H9 (cell line): Measurements from ENCODE around the gene DPM2. TPM values are rescaled to one million over a fixed set of nuclear protein-coding genes. Genes with fewer than 3 reads are reported as not detected.

Experiments
- DNase-seq: peaks from one replicate; pipeline ENCODE4 v3.0.0-alpha.2; 2017
- H2AFZ ChIP-seq: one replicate; pipeline ENCODE4 v1.6.1; 2013; ENCODE audit warnings: mild to moderate bottlenecking, low read length, control low read depth, moderate library complexity
- H2AK5ac ChIP-seq: 2 replicates; pipeline ENCODE4 v1.6.1; 2013; ENCODE audit warnings: low read length, control low read depth, mixed read lengths; ENCODE audit not compliant: insufficient read length
- H2BK120ac ChIP-seq: one replicate; pipeline ENCODE4 v1.6.1; 2013; ENCODE audit warnings: low read depth, mild to moderate bottlenecking, low read length, control low read depth, inconsistent platforms; ENCODE audit not compliant: poor library complexity, severe bottlenecking
- H2BK12ac ChIP-seq: 2 replicates; pipeline ENCODE4 v1.6.1; 2013; ENCODE audit warnings: low read length, control low read depth, mixed read lengths, low read depth; ENCODE audit not compliant: insufficient read length
- H2BK15ac ChIP-seq: 2 replicates; pipeline ENCODE4 v1.6.1; 2013; ENCODE audit warnings: low read depth, low read length, control low read depth
- H2BK20ac ChIP-seq: one replicate; pipeline ENCODE4 v1.6.1; 2013; ENCODE audit warnings: low read depth, mild to moderate bottlenecking, low read length, control low read depth, inconsistent platforms; ENCODE audit not compliant: poor library complexity, severe bottlenecking
- H2BK5ac ChIP-seq: 2 replicates; pipeline ENCODE4 v1.6.1; 2013; ENCODE audit warnings: low read length, control low read depth, mixed read lengths; ENCODE audit not compliant: insufficient read length
- H3K14ac ChIP-seq: 2 replicates; pipeline ENCODE4 v1.6.1; 2013; ENCODE audit warnings: low read length, control low read depth; ENCODE audit not compliant: insufficient read depth
- H3K18ac ChIP-seq: 2 replicates; pipeline ENCODE4 v1.6.1; 2013; ENCODE audit warnings: low read depth, mild to moderate bottlenecking, mixed read lengths, low read length, control low read depth; ENCODE audit not compliant: insufficient read length
- H3K23ac ChIP-seq: 2 replicates; pipeline ENCODE4 v1.6.1; 2013; ENCODE audit warnings: low read length, control low read depth, mixed read lengths, low read depth; ENCODE audit not compliant: insufficient read length
- H3K23me2 ChIP-seq: 2 replicates; pipeline ENCODE4 v1.6.1; 2013; ENCODE audit warnings: low read depth, mild to moderate bottlenecking, mixed read lengths, low read length, control low read depth; ENCODE audit not compliant: insufficient read length, poor library complexity, severe bottlenecking
- H3K27ac ChIP-seq: 2 replicates; pipeline ENCODE4 v1.5.1; 2013; ENCODE audit warnings: low read length, control low read depth, mixed read lengths, low read depth; ENCODE audit not compliant: insufficient read length
- H3K27me3 ChIP-seq: 2 replicates; pipeline ENCODE4 v1.6.1; 2013; ENCODE audit warnings: low read length, control low read depth, inconsistent platforms; ENCODE audit not compliant: insufficient read depth
- H3K4ac ChIP-seq: 2 replicates; pipeline ENCODE4 v1.6.1; 2013; ENCODE audit warnings: low read depth, mild to moderate bottlenecking, control low read depth, inconsistent platforms, low read length, moderate library complexity
- H3K4me1 ChIP-seq: 2 replicates; pipeline ENCODE4 v1.6.1; 2013; ENCODE audit warnings: low read length, control low read depth, inconsistent platforms; ENCODE audit not compliant: insufficient read depth
- H3K4me2 ChIP-seq: 2 replicates; pipeline ENCODE4 v1.6.1; 2013; ENCODE audit warnings: low read length, control low read depth, mixed read lengths; ENCODE audit not compliant: insufficient read length, insufficient read depth
- H3K56ac ChIP-seq: 2 replicates; pipeline ENCODE4 v1.6.1; 2013; ENCODE audit warnings: low read depth, mild to moderate bottlenecking, mixed read lengths, low read length, control low read depth; ENCODE audit not compliant: insufficient read length
- H3K79me1 ChIP-seq: 2 replicates; pipeline ENCODE4 v1.6.1; 2013; ENCODE audit warnings: low read depth, mild to moderate bottlenecking, moderate library complexity, low read length, control low read depth, inconsistent platforms; ENCODE audit not compliant: insufficient read depth, poor library complexity, severe bottlenecking
- H3K79me2 ChIP-seq: 2 replicates; pipeline ENCODE4 v1.6.1; 2013; ENCODE audit warnings: low read length, control low read depth, inconsistent platforms; ENCODE audit not compliant: insufficient read depth
- H3K9ac ChIP-seq: 2 replicates; pipeline ENCODE4 v1.6.1; 2013; ENCODE audit warnings: low read length, control low read depth, mixed read lengths; ENCODE audit not compliant: insufficient read length; ENCODE audit errors: extremely low read depth
- H3K9me3 ChIP-seq: one replicate; pipeline ENCODE4 v1.6.1; 2013; ENCODE audit warnings: low read depth, low read length, inconsistent platforms; ENCODE audit not compliant: control insufficient read depth
- H3T11ph ChIP-seq: one replicate; pipeline ENCODE4 v1.6.1; 2013; ENCODE audit warnings: mild to moderate bottlenecking, low read length, control low read depth, inconsistent platforms
- H4K20me1 ChIP-seq: one replicate; pipeline ENCODE4 v1.6.1; 2013; ENCODE audit not compliant: control insufficient read depth, insufficient read length, insufficient read depth
- H4K5ac ChIP-seq: 2 replicates; pipeline ENCODE4 v1.6.1; 2013; ENCODE audit warnings: low read depth, mild to moderate bottlenecking, mixed read lengths, low read length, control low read depth; ENCODE audit not compliant: insufficient read length
- H4K8ac ChIP-seq: replicated peaks from 2 replicates; pipeline ENCODE4 v1.6.1; 2013; ENCODE audit warnings: low read length, control low read depth, mixed read lengths, low read depth; ENCODE audit not compliant: insufficient read length
- H4K91ac ChIP-seq: 2 replicates; pipeline ENCODE4 v1.6.1; 2013; ENCODE audit warnings: low read depth, mild to moderate bottlenecking, moderate library complexity, mixed read lengths, low read length, control low read depth; ENCODE audit not compliant: insufficient read length
- H3K27ac Mint-ChIP-seq, 3 experiments: 2 replicates in 2 of 3; 3 replicates in 1 of 3; pipeline ENCODE4 v1.8.0; 2020 to 2021; ENCODE audit warnings: mixed read lengths in 3 of 3, mild to moderate bottlenecking in 1 of 3, moderate library complexity in 1 of 3
- H3K27me3 Mint-ChIP-seq: 2 replicates; pipeline ENCODE4 v1.8.0; 2021; ENCODE audit warnings: low read depth, mild to moderate bottlenecking, moderate library complexity, mixed read lengths
- H3K36me3 Mint-ChIP-seq, 3 experiments: 2 replicates in 2 of 3; 3 replicates in 1 of 3; pipeline ENCODE4 v1.8.0; 2020 to 2021; ENCODE audit warnings: low read depth in 3 of 3, mixed read lengths in 3 of 3; ENCODE audit not compliant: insufficient read depth in 1 of 3
- H3K4me1 Mint-ChIP-seq, 2 experiments: 2 replicates each; pipeline ENCODE4 v1.8.0; 2020; ENCODE audit warnings: mixed read lengths in 2 of 2
- H3K4me3 Mint-ChIP-seq, 2 experiments: 2 replicates in 1 of 2; 3 replicates in 1 of 2; pipeline ENCODE4 v1.8.0; 2020 to 2021; ENCODE audit warnings: mild to moderate bottlenecking in 2 of 2, mixed read lengths in 2 of 2, moderate library complexity in 1 of 2
- H3K9me3 Mint-ChIP-seq, 2 experiments: 2 replicates in 1 of 2; 3 replicates in 1 of 2; pipeline ENCODE4 v1.8.0; 2020; ENCODE audit warnings: mild to moderate bottlenecking in 2 of 2, mixed read lengths in 2 of 2, moderate library complexity in 1 of 2
- CTCF ChIP-seq: fragments of 200-600 bp; sonication (generic); conservative IDR thresholded peaks from 3 replicates; pipeline ENCODE4 v1.8.0; 2021; ENCODE audit warnings: antibody characterized with exemption, mild to moderate bottlenecking
- WGBS: extraction: QIAGEN DNeasy Blood & Tissue Kit; methylation state at CpG from one replicate; pipeline ENCODE4 v1.1.7; 2013; ENCODE audit warnings: missing lambda C conversion rate, low lambda C conversion rate, mixed read lengths; ENCODE audit not compliant: insufficient read length; ENCODE audit errors: extremely low coverage; 5-methylcytosine and 5-hydroxymethylcytosine counted together
- total RNA-seq: library from RNA; stranded (reverse); gene quantifications from 2 replicates; pipeline ENCODE4 v1.2.1, GENCODE V29; 2021

The DPM2 gene
- total RNA-seq, 1 experiment from 2014 or later = 46.1 TPM

GRCh38 chr9:127976498-127976897 is 38.8 kb upstream of the DPM2 start:
- Mint-ChIP-seq H3K9me3 (no peaks in the 10 kb centered on the region; a peak in 1 of 5 replicates), H3K4me3 (no peak overlapping the region; a peak in 2 of 5 replicates), H3K36me3 (peaks cover 0 to 8% (median 0%) of the 10 kb centered on the region in 3 experiments; a peak in 1 of 7 replicates), H3K4me1 (peaks cover 57 to 65% of the 10 kb centered on the region in 2 experiments), H3K27me3 (no peaks in the 10 kb centered on the region; the same call in 1 of the 2 replicates), H3K27ac (no peak overlapping the region)
- Histone ChIP-seq H3K4ac (no peak overlapping the region), H3K27me3 (no peaks in the 10 kb centered on the region), H3K18ac (no peak overlapping the region), H4K91ac (no peak overlapping the region), H2BK20ac (no peak overlapping the region), H3K23me2 (peaks cover 19% of the 10 kb centered on the region), H3K23ac (no peak overlapping the region), H3K4me1 (peaks cover 11% of the 10 kb centered on the region), H2BK15ac (no peak overlapping the region), H3K27ac (no peak overlapping the region), H2BK120ac (no peak overlapping the region), H3K79me2 (peaks cover 50% of the 10 kb centered on the region; the same call in 1 of the 2 replicates), H3K79me1 (peaks cover 9% of the 10 kb centered on the region), H2AFZ (no peak overlapping the region), H4K5ac (no peak overlapping the region), H3K14ac (0 out of 2 replicates have a peak overlapping the region, but pooled peaks have one; percentile 9), H2BK12ac (no peak overlapping the region), H3K4me2 (no peak overlapping the region), H3K56ac (no peak overlapping the region), H2AK5ac (no peak overlapping the region), H3K9ac (no peak overlapping the region), H3T11ph (no peak overlapping the region), H4K20me1 (peaks cover 3% of the 10 kb centered on the region), H2BK5ac (no peak overlapping the region), H3K9me3 (no peaks in the 10 kb centered on the region), H4K8ac (no peak overlapping the region)
- DNase-seq = no peak
- no CpG with 5 or more reads among the region's 6 CpGs for WGBS
- TF ChIP-seq CTCF = no peak
